Kidney (tissue), 14 donors: Measurements from ENCODE around the gene CCDC88C. TPM values are rescaled to one million over a fixed set of nuclear protein-coding genes. Genes with fewer than 3 reads are reported as not detected.

Experiments
- DNase-seq, 5 donors: peaks; one replicate each; pipeline ENCODE4 v3.0.0-alpha.2; 2013 to 2020
- FAIRE-seq: peaks from 2 replicates; lab custom pipeline; 2012; peaks lifted over from hg19 to GRCh38; lab: Jason Lieb, UNC
- H3K27ac ChIP-seq, 2 donors: one replicate each; pipeline ENCODE4 v1.7.0; 2013; ENCODE audit warnings: low read depth in 2 of 2, low read length in 2 of 2, inconsistent platforms in 1 of 2
- H3K27me3 ChIP-seq: one replicate; pipeline ENCODE4 v1.7.1; 2013; ENCODE audit warnings: low read length, inconsistent platforms; ENCODE audit not compliant: control insufficient read depth, insufficient read depth
- H3K36me3 ChIP-seq, 3 donors: one replicate each; pipeline versions ENCODE4 v1.7.0 to v1.7.1; 2013; ENCODE audit warnings: low read length in 3 of 3, control low read depth in 1 of 3, inconsistent platforms in 1 of 3; ENCODE audit not compliant: insufficient read depth in 3 of 3, control insufficient read depth in 2 of 3
- H3K4me1 ChIP-seq, 3 donors: one replicate each; pipeline versions ENCODE4 v1.7.0 to v1.7.1; 2013; ENCODE audit warnings: low read length in 3 of 3, inconsistent platforms in 1 of 3, low read depth in 1 of 3; ENCODE audit not compliant: control insufficient read depth in 2 of 3, insufficient read depth in 2 of 3
- H3K4me3 ChIP-seq, 3 donors: one replicate each; pipeline versions ENCODE4 v1.7.0 to v1.8.1; 2013; ENCODE audit warnings: low read length in 3 of 3, control low read depth in 1 of 3, inconsistent platforms in 1 of 3
- H3K9ac ChIP-seq, 3 donors: one replicate each; pipeline versions ENCODE4 v1.7.0 to v1.7.1; 2013; ENCODE audit warnings: low read length in 3 of 3, control low read depth in 1 of 3, inconsistent platforms in 1 of 3
- H3K9me3 ChIP-seq, 3 donors: one replicate each; pipeline versions ENCODE4 v1.7.0 to v1.7.1; 2013; ENCODE audit warnings: low read length in 3 of 3, control low read depth in 1 of 3, inconsistent platforms in 1 of 3; ENCODE audit not compliant: control insufficient read depth in 2 of 3, insufficient read depth in 1 of 3
- CTCF ChIP-seq: IDR thresholded peaks from 3 replicates; pipeline ENCODE4 v1.5.1; 2012; ENCODE audit warnings: mild to moderate bottlenecking, moderate library complexity, borderline replicate concordance; ENCODE audit not compliant: insufficient read depth; ENCODE audit errors: extremely low read depth
- intact Hi-C: fragments of 100-400 bp; cut with DNase I; formaldehyde crosslinking; loops from one replicate; pipeline ENCODE4 v1.11.1; 2022
- polyA plus RNA-seq: library from polyadenylated mRNA; stranded (reverse); fragments of 350-450 nt; fragmentation: Illumina TruSeq; extraction: RNeasy Lipid Tissue Mini Kit (QIAGEN cat#74804); gene quantifications from one replicate; pipeline ENCODE4 v1.2.3, GENCODE V29; 2014; ENCODE audit warnings: low read depth, low replicate concordance; ENCODE audit not compliant: insufficient read depth
- total RNA-seq: library from RNA; stranded (reverse); fragmentation: NEBNext Ultra II Directional; extraction: Animal tissue kit (Norgen Biotek cat#: 25700); gene quantifications from one replicate; pipeline ENCODE4 v1.2.1, GENCODE V29; 2021
- donor health status: control.
- donor health status: control.
- donor health status: control.
- donor health status: control.
- donor health status: control.
- donor health status: DM: yes; HTN: yes; CAD: no.
- donor health status: Normal renal cell carcinoma (clear cell type).

The CCDC88C gene
- total and polyA plus RNA-seq, 2 donors from 2014 or later, result 6.6 to 32.8 TPM

- no peak for TF ChIP-seq CTCF
- no peak for DNase-seq
- Histone ChIP-seq H3K9ac (no peak overlapping the region), H3K27me3 (no peaks in the 10 kb centered on the region), H3K4me3 (no peak overlapping the region), H3K36me3 (peaks cover 3 to 27% (median 22%) of the 10 kb centered on the region in 3 donors), H3K9me3 (no peaks in the 10 kb centered on the region), H3K27ac (no peak overlapping the region), H3K4me1 (peaks cover 0 to 2% (median 0%) of the 10 kb centered on the region in 3 donors)
- intact Hi-C loops, result no loop called here
- no peak for FAIRE-seq
Observed at GRCh38 chr14:91311284-91311662, 106.3 kb downstream of the CCDC88C start.

GRCh38 chr14:91310606-91311283 is 106.9 kb downstream of the CCDC88C start:
- TF ChIP-seq CTCF, result no peak
- H3K4me1 ChIP-seq, result no peaks in the 10 kb centered on the region
- H3K27ac ChIP-seq, result no peak overlapping the region
- peaks cover 3 to 27% (median 22%) of the 10 kb centered on the region in 3 donors for H3K36me3 ChIP-seq
- intact Hi-C loops, result no loop called here
- DNase-seq, result peak in 1 of 5 donors; percentile 46
- no peak for FAIRE-seq
- no peak overlapping the region for H3K9ac ChIP-seq
- H3K4me3 ChIP-seq, result no peak overlapping the region
- no peaks in the 10 kb centered on the region for H3K9me3 ChIP-seq
- no peaks in the 10 kb centered on the region for H3K27me3 ChIP-seq

GRCh38 chr14:91309756-91310280 is 107.8 kb downstream of the CCDC88C start:
- H3K9ac ChIP-seq, result no peak overlapping the region
- FAIRE-seq (no peak), DNase-seq (peak in 1 of 5 donors; percentile 58)
- H3K4me3 ChIP-seq, result no peak overlapping the region
- peaks cover 6 to 27% (median 20%) of the 10 kb centered on the region in 3 donors for H3K36me3 ChIP-seq
- no peaks in the 10 kb centered on the region for H3K4me1 ChIP-seq
- H3K27me3 ChIP-seq, result no peaks in the 10 kb centered on the region
- TF ChIP-seq CTCF, result no peak
- H3K27ac ChIP-seq, result no peak overlapping the region
- H3K9me3 ChIP-seq, result no peaks in the 10 kb centered on the region
- intact Hi-C loops, result no loop called here
